H1 (cell line): ENCODE measurements around the gene RAB3C. TPM values are rescaled to one million over a fixed set of nuclear protein-coding genes. Genes with fewer than 3 reads are reported as not detected.

Experiments used
- CTCF ChIA-PET: fragments of 300-600 bp; sonication (Branson Sonifier 250); formaldehyde crosslinking; loops from one replicate; lab custom pipeline; 2021; ENCODE audit not compliant: partially characterized antibody; lab: Charles Lee
- POLR2A ChIA-PET: fragments of 300-600 bp; sonication (Branson Sonifier 250); formaldehyde crosslinking; loops from one replicate; lab custom pipeline; 2021; ENCODE audit warnings: inconsistent platforms; ENCODE audit not compliant: partially characterized antibody; lab: Charles Lee
- DNase-seq, 2 experiments: peaks; one replicate each; pipeline versions ENCODE4 v3.0.0 to v3.0.0-alpha.2; 2010 to 2022; ENCODE audit warnings: low spot score in 2 of 2, low read depth in 1 of 2, mixed read lengths in 1 of 2
- FAIRE-seq: peaks from 2 replicates; lab custom pipeline; 2011; peaks lifted over from hg19 to GRCh38; lab: Jason Lieb, UNC
- H2AFZ ChIP-seq: 2 replicates; pipeline ENCODE4 v1.8.1; 2012; ENCODE audit warnings: low read length, inconsistent platforms
- H2AK5ac ChIP-seq: 2 replicates; pipeline ENCODE4 v1.6.1; 2013; ENCODE audit warnings: low read depth, low read length
- H2BK120ac ChIP-seq: replicated peaks from 2 replicates; pipeline ENCODE3; 2013; ENCODE audit warnings: low read depth, low read length, inconsistent platforms
- H2BK12ac ChIP-seq: 2 replicates; pipeline ENCODE4 v1.6.1; 2013; ENCODE audit warnings: low read depth, low read length
- H2BK15ac ChIP-seq: 2 replicates; pipeline ENCODE4 v1.6.1; 2013; ENCODE audit warnings: low read length
- H2BK20ac ChIP-seq: 2 replicates; pipeline ENCODE4 v1.6.1; 2013; ENCODE audit warnings: low read length
- H2BK5ac ChIP-seq: 2 replicates; pipeline ENCODE4 v1.6.1; 2013; ENCODE audit warnings: low read depth, low read length
- H3K14ac ChIP-seq: 2 replicates; pipeline ENCODE4 v1.6.1; 2013; ENCODE audit warnings: inconsistent platforms; ENCODE audit not compliant: insufficient read length
- H3K18ac ChIP-seq: 2 replicates; pipeline ENCODE4 v1.6.1; 2013; ENCODE audit warnings: low read length; ENCODE audit errors: extremely low read depth
- H3K23ac ChIP-seq: 2 replicates; pipeline ENCODE4 v1.6.1; 2013; ENCODE audit warnings: inconsistent platforms; ENCODE audit not compliant: insufficient read length
- H3K23me2 ChIP-seq: 2 replicates; pipeline ENCODE4 v1.6.1; 2013; ENCODE audit warnings: low read depth, low read length
- H3K27ac ChIP-seq: 2 replicates; pipeline ENCODE4 v1.6.1; 2011; ENCODE audit warnings: low read depth, low read length, inconsistent platforms
- H3K27me3 ChIP-seq, 4 experiments: replicated peaks in 1 of 4; 1 replicate in 1 of 4; 2 replicates in 3 of 4; pipeline versions ENCODE4 v1.6.1 to v1.8.1; 2011 to 2013; ENCODE audit warnings: low read length in 3 of 4, mild to moderate bottlenecking in 3 of 4, inconsistent platforms in 2 of 4, mixed read lengths in 2 of 4, moderate library complexity in 1 of 4; ENCODE audit not compliant: control insufficient read depth in 3 of 4, insufficient read depth in 3 of 4; ENCODE audit errors: extremely low read depth in 1 of 4
- H3K36me3 ChIP-seq, 4 experiments: 2 replicates each; pipeline versions ENCODE4 v1.6.1 to v1.8.1; 2011 to 2013; ENCODE audit warnings: mild to moderate bottlenecking in 4 of 4, low read length in 3 of 4, moderate library complexity in 2 of 4, control low read depth in 1 of 4, inconsistent platforms in 1 of 4; ENCODE audit not compliant: insufficient read depth in 4 of 4, control insufficient read depth in 2 of 4
- H3K4ac ChIP-seq: replicated peaks from 2 replicates; pipeline ENCODE3; 2013; ENCODE audit warnings: low read length, low read depth, mixed read lengths, inconsistent platforms; ENCODE audit not compliant: insufficient read length
- H3K4me1 ChIP-seq, 4 experiments: replicated peaks in 1 of 4; 1 replicate in 1 of 4; 2 replicates in 3 of 4; pipeline versions ENCODE4 v1.6.1 to v1.8.1; 2011 to 2013; ENCODE audit warnings: low read length in 3 of 4, inconsistent platforms in 2 of 4, mixed read lengths in 1 of 4; ENCODE audit not compliant: insufficient read depth in 4 of 4, control insufficient read depth in 3 of 4
- H3K4me2 ChIP-seq, 2 experiments: 2 replicates each; pipeline versions ENCODE4 v1.6.1 to v1.8.1; 2011 to 2013; ENCODE audit warnings: low read depth in 2 of 2, low read length in 2 of 2, control low read depth in 1 of 2, inconsistent platforms in 1 of 2, mild to moderate bottlenecking in 1 of 2; ENCODE audit not compliant: insufficient read depth in 1 of 2
- H3K4me3 ChIP-seq, 4 experiments: fragments of 200-600, 300-600 bp in 1 of 4; sonication (generic), shearing (Covaris generic), sonication (Bioruptor Twin) in 1 of 4; 2 replicates each; pipeline versions ENCODE4 v1.5.1 to v1.8.1; 2011 to 2016; ENCODE audit warnings: low read length in 4 of 4, low read depth in 3 of 4, control low read depth in 2 of 4, inconsistent platforms in 2 of 4, mild to moderate bottlenecking in 2 of 4, mixed read lengths in 1 of 4, moderate library complexity in 1 of 4; ENCODE audit not compliant: insufficient read depth in 2 of 4; ENCODE audit errors: extremely low read depth in 1 of 4
- H3K56ac ChIP-seq: replicated peaks from 2 replicates; pipeline ENCODE3; 2013; ENCODE audit warnings: low read depth, mild to moderate bottlenecking, mixed read lengths, low read length, inconsistent platforms; ENCODE audit not compliant: insufficient read length
- H3K79me1 ChIP-seq: 2 replicates; pipeline ENCODE4 v1.6.1; 2013; ENCODE audit warnings: low read depth, low read length, control low read depth
- H3K79me2 ChIP-seq, 2 experiments: 2 replicates each; pipeline versions ENCODE4 v1.6.1 to v1.8.1; 2012 to 2013; ENCODE audit warnings: low read length in 2 of 2, mild to moderate bottlenecking in 2 of 2, inconsistent platforms in 1 of 2; ENCODE audit not compliant: insufficient read depth in 2 of 2, control insufficient read depth in 1 of 2
- H3K9ac ChIP-seq, 4 experiments: replicated peaks in 1 of 4; 1 replicate in 1 of 4; 2 replicates in 3 of 4; pipeline versions ENCODE4 v1.6.1 to v1.8.1; 2011 to 2013; ENCODE audit warnings: low read depth in 3 of 4, low read length in 3 of 4, control low read depth in 2 of 4, mild to moderate bottlenecking in 2 of 4, moderate library complexity in 2 of 4, inconsistent platforms in 1 of 4; ENCODE audit errors: extremely low read depth in 1 of 4
- H3K9me3 ChIP-seq, 2 experiments: 2 replicates each; pipeline versions ENCODE4 v1.6.1 to v1.8.1; 2012 to 2013; ENCODE audit warnings: mild to moderate bottlenecking in 2 of 2, moderate library complexity in 2 of 2, control low read depth in 1 of 2, inconsistent platforms in 1 of 2, low read depth in 1 of 2, low read length in 1 of 2, mixed read lengths in 1 of 2; ENCODE audit not compliant: insufficient read depth in 2 of 2
- H4K20me1 ChIP-seq, 2 experiments: replicated peaks in 1 of 2; 2 replicates each; pipeline versions ENCODE3 to v1.8.1; 2011 to 2013; ENCODE audit warnings: inconsistent platforms in 2 of 2, low read length in 2 of 2, mild to moderate bottlenecking in 1 of 2; ENCODE audit not compliant: insufficient read depth in 2 of 2, control insufficient read depth in 1 of 2
- H4K5ac ChIP-seq: 2 replicates; pipeline ENCODE4 v1.6.1; 2013; ENCODE audit warnings: low read length, low read depth, mixed read lengths, inconsistent platforms; ENCODE audit not compliant: insufficient read length
- H4K8ac ChIP-seq: 2 replicates; pipeline ENCODE4 v1.8.0; 2013; ENCODE audit warnings: mild to moderate bottlenecking, moderate library complexity, low read length, inconsistent platforms; ENCODE audit not compliant: insufficient read depth; ENCODE audit errors: extremely low read depth
- H4K91ac ChIP-seq: replicated peaks from 2 replicates; pipeline ENCODE3; 2013; ENCODE audit warnings: low read length, mixed read lengths, inconsistent platforms; ENCODE audit not compliant: insufficient read length
- ATF2 ChIP-seq: IDR thresholded peaks from 2 replicates; pipeline ENCODE4 v1.6.1; 2012; ENCODE audit warnings: low read length, inconsistent platforms
- ATF3 ChIP-seq: IDR thresholded peaks from 2 replicates; pipeline ENCODE4 v1.6.1; 2011; ENCODE audit warnings: low read depth, mild to moderate bottlenecking, low read length; ENCODE audit not compliant: insufficient read depth
- BRCA1 ChIP-seq: IDR thresholded peaks from 2 replicates; pipeline ENCODE4 v1.6.1; 2012; ENCODE audit warnings: low read depth, low read length, improper control_type of control experiment
- JUN ChIP-seq: IDR thresholded peaks from 2 replicates; pipeline ENCODE4 v1.6.1; 2011; ENCODE audit warnings: low read depth, mild to moderate bottlenecking, improper control_type of control experiment, low read length
- PHF8 ChIP-seq: fragments of 200-600 bp; sonication (generic); conservative IDR thresholded peaks from 2 replicates; pipeline ENCODE4 v1.7.1; 2012; ENCODE audit warnings: low read depth, mild to moderate bottlenecking, inconsistent platforms, low read length, moderate library complexity
- RNF2 ChIP-seq: fragments of 200-900, 300-1000 bp; sonication (generic); IDR thresholded peaks from 2 replicates; pipeline ENCODE4 v1.7.1; 2016; ENCODE audit warnings: borderline replicate concordance, low read depth, mild to moderate bottlenecking, antibody characterized with exemption, low read length; ENCODE audit not compliant: poor library complexity, severe bottlenecking; ENCODE audit errors: missing control alignments
- SIN3A ChIP-seq, 2 experiments: IDR thresholded peaks in 1 of 2; conservative IDR thresholded peaks in 1 of 2; 2 replicates each; pipeline ENCODE4 v1.6.1; 2011 to 2012; ENCODE audit warnings: low read length in 2 of 2, improper control_type of control experiment in 1 of 2, low read depth in 1 of 2, mild to moderate bottlenecking in 1 of 2
- SIRT6 ChIP-seq: IDR thresholded peaks from one replicate; pipeline ENCODE4 v1.7.1; 2012; ENCODE audit warnings: low read length, inconsistent platforms
- SUZ12 ChIP-seq: fragments of 200-600 bp; sonication (generic); IDR thresholded peaks from 2 replicates; pipeline ENCODE4 v1.6.1; 2012; ENCODE audit warnings: mild to moderate bottlenecking, inconsistent platforms, low read length, moderate library complexity, mixed read lengths
- TAF1 ChIP-seq: IDR thresholded peaks from 2 replicates; pipeline ENCODE4 v1.6.1; 2011; ENCODE audit warnings: mild to moderate bottlenecking, low read depth, low read length
- TBP ChIP-seq: IDR thresholded peaks from 2 replicates; pipeline ENCODE4 v1.6.1; 2011; ENCODE audit warnings: low read depth, low read length, improper control_type of control experiment
- YY1 ChIP-seq: IDR thresholded peaks from 2 replicates; pipeline ENCODE4 v1.6.1; 2011; ENCODE audit warnings: low read depth, mild to moderate bottlenecking, low read length
- WGBS, 2 experiments: shearing (Covaris generic) in 1 of 2; methylation state at CpG; one replicate each; pipeline versions ENCODE4 v1.1.6 to v1.1.7; 2013 to 2015; ENCODE audit warnings: low lambda C conversion rate in 2 of 2, mixed read lengths in 2 of 2, inconsistent platforms in 1 of 2, low coverage in 1 of 2, missing lambda C conversion rate in 1 of 2; ENCODE audit not compliant: insufficient replicate concordance in 2 of 2, insufficient coverage in 1 of 2, insufficient read length in 1 of 2; ENCODE audit errors: extremely low coverage in 1 of 2, missing lambda C conversion rate in 1 of 2; 5-methylcytosine and 5-hydroxymethylcytosine counted together
- polyA plus RNA-seq, 7 experiments: library from polyadenylated mRNA; depleted of rRNA in 3 of 7; stranded (reverse) in 5 of 7; unstranded in 2 of 7; fragments of >200 nt in 5 of 7; fragments of 200-250 nt in 2 of 7; gene quantifications; 1 replicate in 5 of 7; 2 replicates in 1 of 7; 4 replicates in 1 of 7; pipeline versions ENCODE4 v1.2.1 to v1.2.3, GENCODE V29; 2011 to 2013; ENCODE audit warnings: missing spikeins in 2 of 7, mixed read lengths in 2 of 7
- total RNA-seq: library from RNA; stranded (reverse); fragmentation: NEBNext Ultra II Directional; extraction: Animal tissue kit (Norgen Biotek cat#: 25700); gene quantifications from 2 replicates; pipeline ENCODE4 v1.2.1, GENCODE V29; 2021

RAB3C gene
- total and polyA plus RNA-seq, 2 of the 8 experiments (the other 6 are each of a cell fraction or from before 2014, with no cell fraction given), result 14.7 to 18.3 TPM

- no peaks in the 10 kb centered on the region for H3K23me2 ChIP-seq
- no peak overlapping the region for H2BK5ac ChIP-seq
- no peak overlapping the region for H3K27ac ChIP-seq
- no peak overlapping the region for H3K56ac ChIP-seq
- DNase-seq (no peak), FAIRE-seq (no peak)
- H3K36me3 ChIP-seq, result no peaks in the 10 kb centered on the region
- no peak overlapping the region for H2BK12ac ChIP-seq
- H4K5ac ChIP-seq, result no peak overlapping the region
- H2BK120ac ChIP-seq, result no peak overlapping the region
- no peaks in the 10 kb centered on the region for H3K27me3 ChIP-seq
- H3K9ac ChIP-seq, result no peak overlapping the region
- CTCF ChIA-PET, result no interaction called here
- H3K23ac ChIP-seq, result no peak overlapping the region
- H3K4me1 ChIP-seq, result no peaks in the 10 kb centered on the region
- H4K8ac ChIP-seq, result no peak overlapping the region
- no peak overlapping the region for H3K4me3 ChIP-seq
- no peaks in the 10 kb centered on the region for H3K79me1 ChIP-seq
- POLR2A ChIA-PET, result no interaction called here
- H3K9me3 ChIP-seq, result no peaks in the 10 kb centered on the region
- H3K14ac ChIP-seq, result no peak overlapping the region
- no peak overlapping the region for H3K18ac ChIP-seq
- H2BK15ac ChIP-seq, result no peak overlapping the region
- WGBS, 2 experiments, result 93% methylated on average over 4 of the region's 4 CpGs; no CpG with 5 or more reads in 1 of the 2 experiments
- H2AK5ac ChIP-seq, result no peak overlapping the region; the same call in 1 of the 2 replicates
- H3K79me2 ChIP-seq, result no peaks in the 10 kb centered on the region
- H4K20me1 ChIP-seq, result no peaks in the 10 kb centered on the region
- H4K91ac ChIP-seq, result no peak overlapping the region
- no peak overlapping the region for H3K4me2 ChIP-seq
- H2AFZ ChIP-seq, result no peak overlapping the region
- no peak overlapping the region for H2BK20ac ChIP-seq
- no peak overlapping the region for H3K4ac ChIP-seq
- no peak for TF ChIP-seq ATF3
- no peak for TF ChIP-seq SUZ12
- no peak for TF ChIP-seq PHF8
- TF ChIP-seq TBP, result no peak
- TF ChIP-seq JUN, result no peak
- no peak for TF ChIP-seq TAF1
- TF ChIP-seq RNF2, result no peak
- no peak for TF ChIP-seq SIN3A (conservative IDR thresholded peaks at IDR 0.05 in 1 of 2, IDR thresholded peaks at IDR 0.05 in 1 of 2; ENCODE audit: low read depth in 1 of 2, low read length in 2 of 2)
- TF ChIP-seq BRCA1, result no peak
- TF ChIP-seq SIRT6, result no peak
- TF ChIP-seq ATF2, result no peak
- TF ChIP-seq YY1, result no peak
These were observed 321.9 kb downstream of the RAB3C start for GRCh38 chr5:58904737-58905136.
